IMR-90 (cell line): ENCODE measurements around the gene HMGCS2.

Experiments used
- POLR2A ChIP-seq: IDR thresholded peaks from 2 replicates; pipeline ENCODE4 v1.6.1; 2012; ENCODE audit warnings: mild to moderate bottlenecking, low read depth, low read length
- TF ChIP-seq, protein P1 (sequence below): conservative IDR thresholded peaks from 2 replicates; pipeline ENCODE4 v1.5.1; 2012; ENCODE audit warnings: mild to moderate bottlenecking, low read depth, low read length, improper control_type of control experiment
- TF ChIP-seq, protein P2 (sequence below): fragments of 150-350 bp; IDR thresholded peaks from 2 replicates; pipeline ENCODE4 v1.6.1; 2016; ENCODE audit warnings: low read depth, mild to moderate bottlenecking, low read length, moderate library complexity, borderline replicate concordance

- TF ChIP-seq, protein P1, sequence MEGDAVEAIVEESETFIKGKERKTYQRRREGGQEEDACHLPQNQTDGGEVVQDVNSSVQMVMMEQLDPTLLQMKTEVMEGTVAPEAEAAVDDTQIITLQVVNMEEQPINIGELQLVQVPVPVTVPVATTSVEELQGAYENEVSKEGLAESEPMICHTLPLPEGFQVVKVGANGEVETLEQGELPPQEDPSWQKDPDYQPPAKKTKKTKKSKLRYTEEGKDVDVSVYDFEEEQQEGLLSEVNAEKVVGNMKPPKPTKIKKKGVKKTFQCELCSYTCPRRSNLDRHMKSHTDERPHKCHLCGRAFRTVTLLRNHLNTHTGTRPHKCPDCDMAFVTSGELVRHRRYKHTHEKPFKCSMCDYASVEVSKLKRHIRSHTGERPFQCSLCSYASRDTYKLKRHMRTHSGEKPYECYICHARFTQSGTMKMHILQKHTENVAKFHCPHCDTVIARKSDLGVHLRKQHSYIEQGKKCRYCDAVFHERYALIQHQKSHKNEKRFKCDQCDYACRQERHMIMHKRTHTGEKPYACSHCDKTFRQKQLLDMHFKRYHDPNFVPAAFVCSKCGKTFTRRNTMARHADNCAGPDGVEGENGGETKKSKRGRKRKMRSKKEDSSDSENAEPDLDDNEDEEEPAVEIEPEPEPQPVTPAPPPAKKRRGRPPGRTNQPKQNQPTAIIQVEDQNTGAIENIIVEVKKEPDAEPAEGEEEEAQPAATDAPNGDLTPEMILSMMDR: no peak
- TF ChIP-seq POLR2A: no peak
- TF ChIP-seq, protein P2, sequence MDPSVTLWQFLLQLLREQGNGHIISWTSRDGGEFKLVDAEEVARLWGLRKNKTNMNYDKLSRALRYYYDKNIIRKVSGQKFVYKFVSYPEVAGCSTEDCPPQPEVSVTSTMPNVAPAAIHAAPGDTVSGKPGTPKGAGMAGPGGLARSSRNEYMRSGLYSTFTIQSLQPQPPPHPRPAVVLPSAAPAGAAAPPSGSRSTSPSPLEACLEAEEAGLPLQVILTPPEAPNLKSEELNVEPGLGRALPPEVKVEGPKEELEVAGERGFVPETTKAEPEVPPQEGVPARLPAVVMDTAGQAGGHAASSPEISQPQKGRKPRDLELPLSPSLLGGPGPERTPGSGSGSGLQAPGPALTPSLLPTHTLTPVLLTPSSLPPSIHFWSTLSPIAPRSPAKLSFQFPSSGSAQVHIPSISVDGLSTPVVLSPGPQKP: no peak
Measured at GRCh38 chr1:119752592-119752991, 16.1 kb downstream of the HMGCS2 start.
